CD8-positive, alpha-beta memory T cell (primary cell): ENCODE results near the gene DLG1. TPM values are rescaled to one million over a fixed set of nuclear protein-coding genes. Genes with fewer than 3 reads are reported as not detected.

ENCODE experiments used
- CTCF ChIA-PET: fragments of 350-600 bp; sonication (Branson Sonifier 250); formaldehyde crosslinking; loops from one replicate; lab custom pipeline; 2021; ENCODE audit warnings: antibody characterized with exemption; lab: Charles Lee
- POLR2A ChIA-PET: fragments of 350-600 bp; sonication (Branson Sonifier 250); formaldehyde crosslinking; loops from one replicate; lab custom pipeline; 2021; ENCODE audit warnings: antibody characterized with exemption; lab: Charles Lee
- DNase-seq, 5 donors: peaks; one replicate each; pipeline versions ENCODE4 v3.0.0 to v3.0.0-alpha.2; 2020 to 2022; ENCODE audit warnings: mixed read lengths in 1 of 5
- H3K27ac ChIP-seq: one replicate; pipeline ENCODE4 v1.7.0; 2013; ENCODE audit warnings: low read depth, mild to moderate bottlenecking, low read length, moderate library complexity
- H3K27me3 ChIP-seq: 2 replicates; pipeline ENCODE4 v1.7.0; 2013; ENCODE audit warnings: low read length, mild to moderate bottlenecking; ENCODE audit not compliant: insufficient read depth, poor library complexity, severe bottlenecking
- H3K36me3 ChIP-seq: 2 replicates; pipeline ENCODE4 v1.7.0; 2013; ENCODE audit warnings: mild to moderate bottlenecking, low read length, moderate library complexity; ENCODE audit not compliant: insufficient read depth
- H3K4me1 ChIP-seq: 2 replicates; pipeline ENCODE4 v1.7.0; 2013; ENCODE audit warnings: mild to moderate bottlenecking, low read length, moderate library complexity; ENCODE audit not compliant: insufficient read depth
- H3K4me3 ChIP-seq: 2 replicates; pipeline ENCODE4 v1.7.0; 2013; ENCODE audit warnings: mild to moderate bottlenecking, low read length
- H3K9me3 ChIP-seq: 2 replicates; pipeline ENCODE4 v1.7.0; 2013; ENCODE audit warnings: mild to moderate bottlenecking, low read length
- H3K27ac Mint-ChIP-seq, 8 donors: one replicate each; pipeline ENCODE4 v1.8.0; 2020 to 2021; ENCODE audit warnings: mixed read lengths in 8 of 8, mild to moderate bottlenecking in 6 of 8, inconsistent platforms in 3 of 8, moderate library complexity in 3 of 8
- H3K27me3 Mint-ChIP-seq, 2 donors: one replicate each; pipeline ENCODE4 v1.8.0; 2020 to 2021; ENCODE audit warnings: mixed read lengths in 2 of 2, mild to moderate bottlenecking in 1 of 2, moderate library complexity in 1 of 2
- H3K36me3 Mint-ChIP-seq, 3 donors: one replicate each; pipeline ENCODE4 v1.8.0; 2020 to 2021; ENCODE audit warnings: mixed read lengths in 3 of 3, inconsistent platforms in 1 of 3, mild to moderate bottlenecking in 1 of 3
- H3K4me1 Mint-ChIP-seq, 3 donors: one replicate each; pipeline ENCODE4 v1.8.0; 2020 to 2021; ENCODE audit warnings: mixed read lengths in 3 of 3, inconsistent platforms in 1 of 3, mild to moderate bottlenecking in 1 of 3
- H3K4me3 Mint-ChIP-seq, 7 donors: one replicate each; pipeline ENCODE4 v1.8.0; 2020 to 2021; ENCODE audit warnings: mixed read lengths in 7 of 7, mild to moderate bottlenecking in 6 of 7, moderate library complexity in 4 of 7, inconsistent platforms in 2 of 7
- H3K9me3 Mint-ChIP-seq, 5 donors: one replicate each; pipeline ENCODE4 v1.8.0; 2020 to 2022; ENCODE audit warnings: mixed read lengths in 5 of 5, mild to moderate bottlenecking in 3 of 5, moderate library complexity in 2 of 5, inconsistent platforms in 1 of 5
- polyA plus RNA-seq: library from polyadenylated mRNA; unstranded; fragments of 300-500 nt; fragmentation: Illumina TruSeq; gene quantifications from one replicate; pipeline ENCODE4 v1.2.3, GENCODE V29; 2021
- total RNA-seq, 2 experiments: library from RNA; stranded (reverse); gene quantifications; one replicate each; pipeline ENCODE4 v1.2.3, GENCODE V29; 2021

The DLG1 gene
- total and polyA plus RNA-seq, 3 experiments from 2014 or later: 30.5 to 51.2 (median 49.2) TPM

- no peaks in the 10 kb centered on the region for H3K9me3 Mint-ChIP-seq
- POLR2A ChIA-PET: no interaction called here
Observed at GRCh38 chr3:197010556-197011351, 287.7 kb downstream of the DLG1 start.

GRCh38 chr3:197009532-197010019 is 288.8 kb downstream of the DLG1 start:
- Histone ChIP-seq H3K36me3 (no peaks in the 10 kb centered on the region), H3K4me3 (no peak overlapping the region), H3K4me1 (peaks cover under 1% of the 10 kb centered on the region), H3K27me3 (no peaks in the 10 kb centered on the region), H3K27ac (no peak overlapping the region), H3K9me3 (no peaks in the 10 kb centered on the region)
- Mint-ChIP-seq H3K9me3 (no peaks in the 10 kb centered on the region), H3K27ac (no peak overlapping the region), H3K4me3 (no peak overlapping the region), H3K27me3 (peaks cover 0 to 1% of the 10 kb centered on the region in 2 donors), H3K36me3 (peaks cover 0 to 2% (median 0%) of the 10 kb centered on the region in 3 donors), H3K4me1 (peaks cover 0 to under 1% (median under 1%) of the 10 kb centered on the region in 3 donors)
- POLR2A ChIA-PET: no interaction called here
- peak in 1 of 5 donors; percentile 29 for DNase-seq
- CTCF ChIA-PET: no interaction called here

More at GRCh38 chr3:197010556-197011351, 287.7 kb downstream of the DLG1 start:
- Mint-ChIP-seq H3K27me3 (peaks cover 0 to 3% of the 10 kb centered on the region in 2 donors), H3K36me3 (no peaks in the 10 kb centered on the region), H3K27ac (no peak overlapping the region), H3K4me1 (no peaks in the 10 kb centered on the region), H3K4me3 (no peak overlapping the region)
- Histone ChIP-seq H3K4me3 (no peak overlapping the region), H3K9me3 (no peaks in the 10 kb centered on the region), H3K27me3 (no peaks in the 10 kb centered on the region), H3K27ac (no peak overlapping the region), H3K4me1 (no peaks in the 10 kb centered on the region), H3K36me3 (no peaks in the 10 kb centered on the region)
- CTCF ChIA-PET: interaction anchor here (1.0 kb wide), 1 partner anchor 8 kb away, joined by 3 read pairs; no protein-coding TSS in a partner anchor
- DNase-seq: peak in 1 of 5 donors; percentile 36

DNA sequence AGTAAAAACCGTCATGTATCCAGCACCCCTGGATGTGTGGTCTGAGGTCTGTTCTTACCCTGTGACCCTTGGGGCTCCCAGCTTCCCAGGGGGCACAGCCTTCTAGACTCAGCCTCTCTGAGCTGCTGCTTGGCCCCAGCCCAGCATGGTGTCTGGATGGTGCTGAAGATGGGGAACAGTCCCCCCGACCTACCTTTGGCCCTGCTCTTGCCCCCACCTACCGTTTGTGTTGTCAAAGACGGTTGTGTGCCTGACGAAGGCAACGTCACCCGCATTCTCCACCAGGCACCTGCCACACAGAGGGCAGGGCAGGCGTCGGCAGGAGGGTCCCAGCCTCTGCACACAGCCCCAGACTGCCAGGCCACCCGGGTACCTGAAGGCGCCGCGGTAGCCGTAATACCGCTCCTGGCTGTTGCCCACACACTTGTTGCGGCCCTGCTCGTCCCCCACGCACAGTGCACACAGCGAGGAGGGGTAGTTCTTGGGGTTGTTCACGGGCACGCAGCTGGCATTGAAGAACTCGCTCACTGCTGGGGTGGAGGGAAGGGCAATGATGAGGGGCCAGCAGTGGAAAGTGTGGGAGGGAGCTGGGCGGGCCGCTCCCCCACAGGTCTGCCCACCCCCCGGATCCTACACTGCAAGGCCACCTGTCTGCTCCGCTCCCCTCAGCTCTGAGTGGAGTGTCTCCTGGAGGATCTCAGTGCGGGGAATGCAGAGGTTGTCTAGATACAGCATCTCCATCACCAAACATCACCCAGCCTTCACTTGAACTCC is 289.8 kb downstream of the DLG1 start:
- ChIA-PET POLR2A (no interaction called here), CTCF (no interaction called here)
- H3K27me3 Mint-ChIP-seq: no peaks in the 10 kb centered on the region

GRCh38 chr3:197007953-197008352 is 290.5 kb downstream of the DLG1 start:
- DNase-seq: no peak
- no peaks in the 10 kb centered on the region for H3K9me3 Mint-ChIP-seq
- H3K4me3 Mint-ChIP-seq: no peak overlapping the region
- Histone ChIP-seq H3K4me1 (peaks cover 12% of the 10 kb centered on the region), H3K27ac (no peak overlapping the region), H3K27me3 (no peaks in the 10 kb centered on the region), H3K36me3 (no peaks in the 10 kb centered on the region), H3K9me3 (no peaks in the 10 kb centered on the region), H3K4me3 (no peak overlapping the region)
- no peaks in the 10 kb centered on the region for H3K27me3 Mint-ChIP-seq
- peaks cover 5 to 13% (median 6%) of the 10 kb centered on the region in 3 donors for H3K4me1 Mint-ChIP-seq
- ChIA-PET POLR2A (no interaction called here), CTCF (no interaction called here)
- peaks cover 0 to 2% (median 1%) of the 10 kb centered on the region in 3 donors for H3K36me3 Mint-ChIP-seq
- H3K27ac Mint-ChIP-seq: peak overlapping the region in 2 of 8 donors; percentile 33 to 47

More for the DNA sequence above, 289.8 kb downstream of the DLG1 start:
- Mint-ChIP-seq H3K4me1 (peaks cover 5 to 9% (median 6%) of the 10 kb centered on the region in 3 donors), H3K27ac (no peak overlapping the region), H3K9me3 (no peaks in the 10 kb centered on the region), H3K4me3 (no peak overlapping the region), H3K36me3 (peaks cover 0 to 2% (median 0%) of the 10 kb centered on the region in 3 donors)
- H3K4me3 ChIP-seq: no peak overlapping the region
- H3K36me3 ChIP-seq: no peaks in the 10 kb centered on the region
- H3K4me1 ChIP-seq: peaks cover 10% of the 10 kb centered on the region
- DNase-seq: peak in 1 of 5 donors; percentile 31
- H3K27me3 ChIP-seq: no peaks in the 10 kb centered on the region
- H3K27ac ChIP-seq: no peak overlapping the region
- no peaks in the 10 kb centered on the region for H3K9me3 ChIP-seq

- ChIA-PET POLR2A (no interaction called here), CTCF (no interaction called here)
- no peaks in the 10 kb centered on the region for H3K27me3 ChIP-seq
Observed at GRCh38 chr3:197007296-197007940, 291.0 kb downstream of the DLG1 start.

DNA sequence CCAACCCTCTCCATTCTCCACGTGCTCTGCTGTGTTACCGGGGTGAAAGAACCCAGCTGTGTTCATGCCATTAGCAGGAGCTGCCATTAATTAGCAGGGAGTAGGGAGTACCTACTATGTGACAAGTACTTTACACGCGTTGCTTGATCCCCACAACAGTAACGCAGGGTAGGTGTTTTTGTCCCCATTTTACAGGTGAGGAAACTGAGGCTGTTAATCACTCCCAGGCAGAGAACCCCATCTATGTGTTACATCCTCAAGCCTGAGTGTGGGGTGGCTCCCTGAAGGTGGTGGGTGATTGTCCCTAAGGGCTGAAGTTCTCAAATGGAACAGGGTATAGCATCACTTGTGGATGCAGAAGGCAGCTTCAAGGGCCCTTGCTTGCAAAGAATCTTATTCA is 291.6 kb downstream of the DLG1 start:
- Mint-ChIP-seq H3K36me3 (peaks cover 0 to 2% (median 1%) of the 10 kb centered on the region in 3 donors), H3K4me1 (peaks cover 5 to 13% (median 6%) of the 10 kb centered on the region in 3 donors), H3K27me3 (no peaks in the 10 kb centered on the region), H3K27ac (peak overlapping the region in 1 of 8 donors; percentile 65), H3K4me3 (no peak overlapping the region), H3K9me3 (no peaks in the 10 kb centered on the region)
- Histone ChIP-seq H3K36me3 (no peaks in the 10 kb centered on the region), H3K27ac (no peak overlapping the region), H3K9me3 (no peaks in the 10 kb centered on the region), H3K27me3 (no peaks in the 10 kb centered on the region), H3K4me1 (peaks cover 12% of the 10 kb centered on the region), H3K4me3 (no peak overlapping the region)
- POLR2A ChIA-PET: no interaction called here
- DNase-seq: peak in 1 of 5 donors; percentile 20
- CTCF ChIA-PET: no interaction called here

More at GRCh38 chr3:197007296-197007940, 291.0 kb downstream of the DLG1 start:
- peak in 1 of 5 donors; percentile 30 for DNase-seq
- peaks cover 5 to 13% (median 6%) of the 10 kb centered on the region in 3 donors for H3K4me1 Mint-ChIP-seq
- H3K4me1 ChIP-seq: peaks cover 12% of the 10 kb centered on the region
- H3K27ac ChIP-seq: no peak overlapping the region
- H3K36me3 Mint-ChIP-seq: peaks cover 0 to 2% (median 1%) of the 10 kb centered on the region in 3 donors
- no peak overlapping the region for H3K4me3 ChIP-seq
- H3K27me3 Mint-ChIP-seq: no peaks in the 10 kb centered on the region
- no peaks in the 10 kb centered on the region for H3K9me3 ChIP-seq
- peak overlapping the region in 2 of 8 donors; percentile 33 to 47 for H3K27ac Mint-ChIP-seq
- H3K4me3 Mint-ChIP-seq: no peak overlapping the region
- no peaks in the 10 kb centered on the region for H3K36me3 ChIP-seq
- no peaks in the 10 kb centered on the region for H3K9me3 Mint-ChIP-seq

DNA sequence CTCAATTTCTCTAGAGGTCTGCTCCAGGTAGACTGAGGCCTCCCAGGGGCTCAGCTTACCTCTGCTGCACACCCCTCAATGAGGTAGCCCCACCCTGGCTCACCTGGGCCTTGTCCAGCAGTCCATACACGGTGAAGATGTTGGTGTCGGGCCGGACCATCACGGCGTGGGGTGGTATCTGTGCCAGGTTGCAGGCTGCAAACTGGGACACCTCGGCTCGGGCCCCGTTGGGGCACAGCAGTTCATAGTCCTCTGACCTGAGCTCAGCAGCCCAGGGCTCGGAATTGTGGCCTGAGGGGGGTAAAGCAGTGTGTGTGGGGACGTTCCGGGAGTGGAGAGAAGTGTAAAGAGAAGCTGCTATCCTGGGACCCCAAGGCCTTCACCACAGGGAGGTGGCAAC is 292.0 kb downstream of the DLG1 start:
- no peaks in the 10 kb centered on the region for H3K27me3 Mint-ChIP-seq
- peaks cover 0 to 2% (median 1%) of the 10 kb centered on the region in 3 donors for H3K36me3 Mint-ChIP-seq
- no peaks in the 10 kb centered on the region for H3K27me3 ChIP-seq
- no peaks in the 10 kb centered on the region for H3K36me3 ChIP-seq
- no peak overlapping the region for H3K27ac ChIP-seq
- H3K4me3 Mint-ChIP-seq: no peak overlapping the region
- peak in 1 of 5 donors; percentile 24 for DNase-seq
- no peaks in the 10 kb centered on the region for H3K9me3 Mint-ChIP-seq
- no peaks in the 10 kb centered on the region for H3K9me3 ChIP-seq
- H3K4me3 ChIP-seq: no peak overlapping the region
- peaks cover 9 to 16% (median 9%) of the 10 kb centered on the region in 3 donors for H3K4me1 Mint-ChIP-seq
- peaks cover 12% of the 10 kb centered on the region for H3K4me1 ChIP-seq
- ChIA-PET POLR2A (no interaction called here), CTCF (no interaction called here)
- no peak overlapping the region for H3K27ac Mint-ChIP-seq
